ENCODE results near the gene SESN1. TPM values are rescaled to one million over a fixed set of nuclear protein-coding genes. Genes with fewer than 3 reads are reported as not detected.

The SESN1 gene
- total RNA-seq, 1 donor from 2014 or later = 68.4 TPM

DNA sequence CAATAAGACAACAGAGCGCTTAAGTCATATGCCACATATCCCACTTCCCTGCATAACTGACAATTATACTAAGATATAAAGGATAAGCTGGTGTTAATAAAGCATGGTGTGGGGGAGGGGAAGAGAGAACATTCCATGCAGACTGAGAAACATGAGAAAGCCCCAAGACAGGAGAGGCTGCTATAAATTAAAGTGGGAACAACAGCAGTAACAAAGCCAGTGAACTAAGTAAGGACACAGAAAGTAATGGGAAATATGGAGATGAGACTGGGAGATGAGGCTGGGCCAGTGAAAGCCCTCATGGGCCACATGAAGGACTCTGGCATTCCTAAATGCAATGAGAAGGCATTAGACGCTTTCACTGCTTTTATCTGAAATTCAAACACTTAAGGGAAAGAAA lies 41.3 kb downstream of the SESN1 start:
- Histone ChIP-seq H3K9ac (ENCODE audit: low read depth in 1 of 3, low read length in 3 of 3) (no peak overlapping the region), H3K27ac (ENCODE audit: low read depth, low read length) (peak overlapping the region; percentile 45), H3K9me3 (ENCODE audit: control insufficient read depth in 3 of 3, low read length in 3 of 3) (no peaks in the 10 kb centered on the region), H3K27me3 (ENCODE audit: control insufficient read depth in 3 of 3, insufficient read depth in 3 of 3, low read length in 3 of 3) (no peaks in the 10 kb centered on the region), H3K4me1 (ENCODE audit: control insufficient read depth in 3 of 3, insufficient read depth in 3 of 3, low read length in 3 of 3) (peaks cover 11 to 28% (median 24%) of the 10 kb centered on the region in 3 donors), H3K4me3 (ENCODE audit: low read length in 3 of 3) (peak overlapping the region in 1 of 3 donors; percentile 29), H3K36me3 (ENCODE audit: control insufficient read depth in 3 of 3, insufficient read depth in 3 of 3, low read length in 3 of 3) (no peaks in the 10 kb centered on the region)

DNA sequence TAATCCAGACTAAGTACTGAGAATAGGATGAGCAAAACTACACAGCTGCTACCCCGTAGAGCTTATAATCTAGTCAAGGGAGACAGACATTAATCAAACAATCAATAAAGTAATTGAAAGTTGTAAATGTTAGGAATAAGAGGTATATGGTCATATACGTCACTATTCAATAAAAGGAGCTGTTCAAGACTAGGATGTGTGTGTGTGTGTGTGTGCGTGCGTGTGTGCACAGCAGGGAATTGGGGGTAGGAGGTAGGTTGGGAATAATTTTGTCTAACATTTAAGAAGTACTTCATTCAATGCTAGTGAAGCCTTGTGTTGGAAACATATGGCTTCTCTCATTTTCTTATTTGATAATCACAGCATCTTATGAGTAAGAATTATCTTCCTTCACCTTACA lies 41.8 kb downstream of the SESN1 start:
- Histone ChIP-seq H3K4me3 (ENCODE audit: low read length in 3 of 3) (peak overlapping the region in 1 of 3 donors; percentile 6), H3K27me3 (ENCODE audit: control insufficient read depth in 3 of 3, insufficient read depth in 3 of 3, low read length in 3 of 3) (no peaks in the 10 kb centered on the region), H3K9me3 (ENCODE audit: control insufficient read depth in 3 of 3, low read length in 3 of 3) (no peaks in the 10 kb centered on the region), H3K36me3 (ENCODE audit: control insufficient read depth in 3 of 3, insufficient read depth in 3 of 3, low read length in 3 of 3) (no peaks in the 10 kb centered on the region), H3K4me1 (ENCODE audit: control insufficient read depth in 3 of 3, insufficient read depth in 3 of 3, low read length in 3 of 3) (peaks cover 10 to 25% (median 22%) of the 10 kb centered on the region in 3 donors), H3K27ac (ENCODE audit: low read depth, low read length) (no peak overlapping the region), H3K9ac (ENCODE audit: low read depth in 1 of 3, low read length in 3 of 3) (no peak overlapping the region)

- H3K36me3 ChIP-seq (ENCODE audit: control insufficient read depth in 3 of 3, insufficient read depth in 3 of 3, low read length in 3 of 3) = no peaks in the 10 kb centered on the region
- H3K9me3 ChIP-seq (ENCODE audit: control insufficient read depth in 3 of 3, low read length in 3 of 3) = no peaks in the 10 kb centered on the region
- H3K4me1 ChIP-seq (ENCODE audit: control insufficient read depth in 3 of 3, insufficient read depth in 3 of 3, low read length in 3 of 3) = peaks cover 10 to 25% (median 22%) of the 10 kb centered on the region in 3 donors
- H3K9ac ChIP-seq (ENCODE audit: low read depth in 1 of 3, low read length in 3 of 3) = no peak overlapping the region
- H3K27me3 ChIP-seq (ENCODE audit: control insufficient read depth in 3 of 3, insufficient read depth in 3 of 3, low read length in 3 of 3) = no peaks in the 10 kb centered on the region
- H3K4me3 ChIP-seq (ENCODE audit: low read length in 3 of 3) = no peak overlapping the region
- no peak overlapping the region for H3K27ac ChIP-seq (ENCODE audit: low read depth, low read length)
Measured at GRCh38 chr6:109052018-109052651, 42.5 kb downstream of the SESN1 start.

GRCh38 chr6:109051301-109052017 lies 43.2 kb downstream of the SESN1 start:
- H3K4me1 ChIP-seq (ENCODE audit: control insufficient read depth in 3 of 3, insufficient read depth in 3 of 3, low read length in 3 of 3) = peaks cover 10 to 22% (median 20%) of the 10 kb centered on the region in 3 donors
- no peak overlapping the region for H3K4me3 ChIP-seq (ENCODE audit: low read length in 3 of 3)
- H3K27me3 ChIP-seq (ENCODE audit: control insufficient read depth in 3 of 3, insufficient read depth in 3 of 3, low read length in 3 of 3) = no peaks in the 10 kb centered on the region
- H3K27ac ChIP-seq (ENCODE audit: low read depth, low read length) = no peak overlapping the region
- peak overlapping the region in 1 of 3 donors; percentile 43 for H3K9ac ChIP-seq (ENCODE audit: low read depth in 1 of 3, low read length in 3 of 3)
- no peaks in the 10 kb centered on the region for H3K36me3 ChIP-seq (ENCODE audit: control insufficient read depth in 3 of 3, insufficient read depth in 3 of 3, low read length in 3 of 3)
- H3K9me3 ChIP-seq (ENCODE audit: control insufficient read depth in 3 of 3, low read length in 3 of 3) = no peaks in the 10 kb centered on the region

- H3K27ac ChIP-seq (ENCODE audit: low read depth, low read length) = no peak overlapping the region
- H3K36me3 ChIP-seq (ENCODE audit: control insufficient read depth in 3 of 3, insufficient read depth in 3 of 3, low read length in 3 of 3) = no peaks in the 10 kb centered on the region
- no peaks in the 10 kb centered on the region for H3K27me3 ChIP-seq (ENCODE audit: control insufficient read depth in 3 of 3, insufficient read depth in 3 of 3, low read length in 3 of 3)
- no peaks in the 10 kb centered on the region for H3K9me3 ChIP-seq (ENCODE audit: control insufficient read depth in 3 of 3, low read length in 3 of 3)
- H3K4me1 ChIP-seq (ENCODE audit: control insufficient read depth in 3 of 3, insufficient read depth in 3 of 3, low read length in 3 of 3) = peaks cover 10 to 16% (median 14%) of the 10 kb centered on the region in 3 donors
- H3K4me3 ChIP-seq (ENCODE audit: low read length in 3 of 3) = no peak overlapping the region
- no peak overlapping the region for H3K9ac ChIP-seq (ENCODE audit: low read depth in 1 of 3, low read length in 3 of 3)
Measured at GRCh38 chr6:109050447-109051102, 44.1 kb downstream of the SESN1 start.

GRCh38 chr6:109050012-109050411 lies 44.6 kb downstream of the SESN1 start:
- H3K27me3 ChIP-seq (ENCODE audit: control insufficient read depth in 3 of 3, insufficient read depth in 3 of 3, low read length in 3 of 3) = no peaks in the 10 kb centered on the region
- no peak overlapping the region for H3K9ac ChIP-seq (ENCODE audit: low read depth in 1 of 3, low read length in 3 of 3)
- no peak overlapping the region for H3K27ac ChIP-seq (ENCODE audit: low read depth, low read length)
- no peaks in the 10 kb centered on the region for H3K9me3 ChIP-seq (ENCODE audit: control insufficient read depth in 3 of 3, low read length in 3 of 3)
- H3K36me3 ChIP-seq (ENCODE audit: control insufficient read depth in 3 of 3, insufficient read depth in 3 of 3, low read length in 3 of 3) = no peaks in the 10 kb centered on the region
- H3K4me3 ChIP-seq (ENCODE audit: low read length in 3 of 3) = no peak overlapping the region
- peaks cover 10 to 15% (median 13%) of the 10 kb centered on the region in 3 donors for H3K4me1 ChIP-seq (ENCODE audit: control insufficient read depth in 3 of 3, insufficient read depth in 3 of 3, low read length in 3 of 3)

DNA sequence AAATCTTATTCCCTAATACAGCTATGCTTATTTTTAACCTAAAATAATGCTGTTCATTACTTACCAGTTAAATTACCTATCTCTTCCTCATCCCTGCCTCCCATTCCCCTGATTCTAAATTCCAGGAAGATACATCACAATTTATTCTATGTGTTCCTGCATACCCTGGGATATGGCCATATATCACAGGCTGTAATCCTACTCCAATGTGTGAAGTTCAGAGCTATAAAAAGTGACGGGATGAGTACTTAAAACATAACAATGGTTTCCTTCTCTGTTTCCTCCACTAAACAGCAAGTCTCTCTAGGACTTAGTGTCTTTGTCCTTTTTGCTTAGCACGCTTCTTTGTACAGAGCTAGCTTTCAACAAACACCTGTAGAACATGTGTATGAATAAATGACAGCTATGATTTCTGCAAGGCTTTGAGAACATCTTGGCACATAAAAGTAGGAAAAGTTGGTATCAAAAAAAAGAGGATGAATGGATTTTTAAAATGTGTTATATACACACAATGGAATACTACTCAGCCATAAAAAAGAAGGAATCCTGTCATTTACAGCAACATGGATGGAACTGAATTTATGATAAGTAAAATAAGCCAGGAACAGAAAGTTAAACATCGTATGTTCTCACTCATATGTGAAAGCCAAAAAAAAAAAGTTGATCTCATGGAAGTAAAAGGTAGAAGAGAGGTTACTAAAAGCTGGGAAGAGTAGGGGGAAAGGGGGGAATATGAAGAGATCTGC lies 45.8 kb downstream of the SESN1 start:
- Histone ChIP-seq H3K36me3 (ENCODE audit: control insufficient read depth in 3 of 3, insufficient read depth in 3 of 3, low read length in 3 of 3) (no peaks in the 10 kb centered on the region), H3K9ac (ENCODE audit: low read depth in 1 of 3, low read length in 3 of 3) (no peak overlapping the region), H3K9me3 (ENCODE audit: control insufficient read depth in 3 of 3, low read length in 3 of 3) (no peaks in the 10 kb centered on the region), H3K27ac (ENCODE audit: low read depth, low read length) (no peak overlapping the region), H3K27me3 (ENCODE audit: control insufficient read depth in 3 of 3, insufficient read depth in 3 of 3, low read length in 3 of 3) (no peaks in the 10 kb centered on the region), H3K4me1 (ENCODE audit: control insufficient read depth in 3 of 3, insufficient read depth in 3 of 3, low read length in 3 of 3) (peaks cover 10 to 12% (median 10%) of the 10 kb centered on the region in 3 donors), H3K4me3 (ENCODE audit: low read length in 3 of 3) (no peak overlapping the region)

DNA sequence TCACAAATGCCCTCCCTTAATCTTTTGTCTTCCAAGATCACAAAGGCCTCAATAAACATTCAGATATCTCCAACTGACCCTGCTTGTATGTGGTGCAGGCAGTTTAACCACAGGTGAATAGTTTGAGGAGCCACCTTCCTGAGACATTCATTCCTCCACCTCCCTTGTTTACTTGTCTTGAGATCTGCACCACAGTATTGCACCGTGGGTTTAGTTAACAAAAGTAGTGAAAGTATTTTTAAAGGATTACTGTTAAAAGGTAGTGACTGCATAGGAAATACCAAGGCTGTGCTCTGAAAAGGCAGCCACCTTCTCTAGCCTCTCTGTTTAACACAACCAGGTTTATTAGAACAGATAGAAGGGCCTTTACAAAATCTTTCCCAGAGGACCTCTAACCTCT lies 46.5 kb downstream of the SESN1 start:
- Histone ChIP-seq H3K4me3 (ENCODE audit: low read length in 3 of 3) (no peak overlapping the region), H3K36me3 (ENCODE audit: control insufficient read depth in 3 of 3, insufficient read depth in 3 of 3, low read length in 3 of 3) (no peaks in the 10 kb centered on the region), H3K4me1 (ENCODE audit: control insufficient read depth in 3 of 3, insufficient read depth in 3 of 3, low read length in 3 of 3) (peaks cover 4 to 8% (median 6%) of the 10 kb centered on the region in 3 donors), H3K9me3 (ENCODE audit: control insufficient read depth in 3 of 3, low read length in 3 of 3) (no peaks in the 10 kb centered on the region), H3K27me3 (ENCODE audit: control insufficient read depth in 3 of 3, insufficient read depth in 3 of 3, low read length in 3 of 3) (no peaks in the 10 kb centered on the region), H3K27ac (ENCODE audit: low read depth, low read length) (no peak overlapping the region), H3K9ac (ENCODE audit: low read depth in 1 of 3, low read length in 3 of 3) (peak overlapping the region in 1 of 3 donors; percentile 33)

DNA sequence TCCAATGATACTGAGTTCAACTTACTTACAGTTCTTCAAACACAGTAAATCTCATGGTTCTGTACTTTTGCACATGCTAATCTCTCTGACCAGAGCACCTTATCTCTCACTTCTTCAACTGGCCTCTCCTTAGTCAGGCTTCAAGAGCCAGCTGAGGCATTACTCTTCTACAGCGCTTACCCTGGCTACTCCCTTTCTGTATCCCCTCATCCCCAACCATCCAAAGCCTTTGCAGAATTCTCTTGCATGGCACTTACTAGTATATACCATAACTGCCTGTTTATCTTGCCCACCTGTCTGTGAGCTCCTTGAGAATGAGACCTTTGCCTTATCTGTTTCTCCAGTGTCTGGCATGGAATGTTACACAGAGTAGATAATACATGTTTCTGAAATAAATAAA lies 49.2 kb downstream of the SESN1 start:
- Histone ChIP-seq H3K4me3 (ENCODE audit: low read length in 3 of 3) (no peak overlapping the region), H3K27ac (ENCODE audit: low read depth, low read length) (no peak overlapping the region), H3K9me3 (ENCODE audit: control insufficient read depth in 3 of 3, low read length in 3 of 3) (no peaks in the 10 kb centered on the region), H3K4me1 (ENCODE audit: control insufficient read depth in 3 of 3, insufficient read depth in 3 of 3, low read length in 3 of 3) (peaks cover 1 to 3% (median 3%) of the 10 kb centered on the region in 3 donors), H3K36me3 (ENCODE audit: control insufficient read depth in 3 of 3, insufficient read depth in 3 of 3, low read length in 3 of 3) (no peaks in the 10 kb centered on the region), H3K27me3 (ENCODE audit: control insufficient read depth in 3 of 3, insufficient read depth in 3 of 3, low read length in 3 of 3) (no peaks in the 10 kb centered on the region), H3K9ac (ENCODE audit: low read depth in 1 of 3, low read length in 3 of 3) (no peak overlapping the region)

Measured in skeletal muscle tissue (tissue), 4 donors.